Measurements from ENCODE around the gene PLEKHG4. TPM values are rescaled to one million over a fixed set of nuclear protein-coding genes. Genes with fewer than 3 reads are reported as not detected.

Gene PLEKHG4
- polyA plus RNA-seq, 1 experiment: 25.2 TPM

DNA sequence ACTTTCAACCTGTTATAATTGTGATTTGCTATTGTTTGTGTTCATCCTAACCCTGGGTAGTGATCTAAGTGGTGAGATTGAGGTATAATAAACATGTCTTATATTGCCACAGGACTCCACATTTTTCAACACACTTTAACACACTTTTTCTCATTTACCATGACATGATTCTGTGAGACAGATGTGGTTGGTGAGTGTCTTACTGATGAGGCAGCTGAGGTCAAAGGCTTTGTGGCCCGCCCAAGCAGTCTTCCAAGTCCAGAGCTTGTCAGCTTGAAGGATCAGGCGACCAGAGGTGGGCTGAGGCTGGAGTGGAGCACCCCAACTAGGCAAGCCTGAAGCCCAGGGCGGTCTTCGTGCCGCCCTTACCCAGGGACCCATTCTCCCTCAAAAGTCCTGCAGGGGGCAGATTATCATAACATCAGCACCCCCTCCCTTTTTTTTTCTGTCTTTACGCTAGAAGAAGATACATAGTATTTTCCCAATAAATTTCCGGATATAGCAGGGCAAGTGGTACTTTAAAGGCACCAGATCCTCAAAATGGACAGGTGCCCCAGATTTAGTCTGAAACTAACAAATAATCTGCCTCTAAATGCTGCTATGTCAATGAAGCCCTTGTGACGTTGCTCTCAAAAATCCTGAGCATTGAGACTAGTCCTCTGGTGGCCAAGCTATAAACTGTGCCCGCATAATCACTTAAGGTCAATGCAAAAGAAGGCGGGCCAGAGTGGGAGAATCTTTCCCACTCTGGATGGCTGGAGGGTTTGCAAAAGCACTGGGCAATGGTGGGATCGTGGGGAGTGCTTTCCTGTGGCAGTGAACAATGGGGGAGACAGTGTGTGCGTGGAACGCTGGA lies 26.1 kb downstream of the PLEKHG4 start:
- H3K36me3 ChIP-seq (ENCODE audit: control insufficient read depth, insufficient read depth, low read length): no peaks in the 10 kb centered on the region
- no peak for DNase-seq (ENCODE audit: low read depth)
- ChIA-PET POLR2A (no interaction called here), CTCF (no interaction called here)
- H3K27me3 ChIP-seq (ENCODE audit: control insufficient read depth, insufficient read depth, low read length): no peaks in the 10 kb centered on the region
- TF ChIP-seq, protein P1, sequence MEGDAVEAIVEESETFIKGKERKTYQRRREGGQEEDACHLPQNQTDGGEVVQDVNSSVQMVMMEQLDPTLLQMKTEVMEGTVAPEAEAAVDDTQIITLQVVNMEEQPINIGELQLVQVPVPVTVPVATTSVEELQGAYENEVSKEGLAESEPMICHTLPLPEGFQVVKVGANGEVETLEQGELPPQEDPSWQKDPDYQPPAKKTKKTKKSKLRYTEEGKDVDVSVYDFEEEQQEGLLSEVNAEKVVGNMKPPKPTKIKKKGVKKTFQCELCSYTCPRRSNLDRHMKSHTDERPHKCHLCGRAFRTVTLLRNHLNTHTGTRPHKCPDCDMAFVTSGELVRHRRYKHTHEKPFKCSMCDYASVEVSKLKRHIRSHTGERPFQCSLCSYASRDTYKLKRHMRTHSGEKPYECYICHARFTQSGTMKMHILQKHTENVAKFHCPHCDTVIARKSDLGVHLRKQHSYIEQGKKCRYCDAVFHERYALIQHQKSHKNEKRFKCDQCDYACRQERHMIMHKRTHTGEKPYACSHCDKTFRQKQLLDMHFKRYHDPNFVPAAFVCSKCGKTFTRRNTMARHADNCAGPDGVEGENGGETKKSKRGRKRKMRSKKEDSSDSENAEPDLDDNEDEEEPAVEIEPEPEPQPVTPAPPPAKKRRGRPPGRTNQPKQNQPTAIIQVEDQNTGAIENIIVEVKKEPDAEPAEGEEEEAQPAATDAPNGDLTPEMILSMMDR (IDR thresholded peaks at IDR 0.05; ENCODE audit: insufficient read depth, low read depth, low read length): no peak
- H3K4me3 ChIP-seq (ENCODE audit: low read depth, low read length): no peak overlapping the region

DNA sequence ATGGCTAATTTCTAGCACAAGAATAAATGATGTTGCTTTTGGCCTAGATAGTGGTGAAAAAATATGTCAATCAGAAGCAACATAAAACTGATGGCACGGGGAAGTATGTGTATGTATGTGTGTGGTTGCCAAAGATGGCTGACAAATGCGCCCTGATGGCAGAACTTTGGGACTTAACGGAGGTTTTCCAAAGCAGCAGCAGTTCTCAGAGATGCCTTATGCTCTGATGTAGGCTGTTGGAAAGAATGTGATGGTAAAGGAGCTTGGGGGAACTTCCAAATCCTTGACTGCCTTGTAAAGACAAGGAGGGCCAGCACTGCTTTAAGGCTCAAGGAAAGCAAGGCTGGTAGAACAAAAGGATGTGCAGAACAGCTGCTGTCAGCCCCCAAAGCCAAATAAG lies 31.2 kb downstream of the PLEKHG4 start:
- Histone ChIP-seq H3K27me3 (ENCODE audit: control insufficient read depth, insufficient read depth, low read length) (no peaks in the 10 kb centered on the region), H3K36me3 (ENCODE audit: control insufficient read depth, insufficient read depth, low read length) (no peaks in the 10 kb centered on the region), H3K4me3 (ENCODE audit: low read depth, low read length) (no peak overlapping the region)
- POLR2A ChIA-PET: no interaction called here
- CTCF ChIA-PET: no interaction called here
- TF ChIP-seq, protein P1 (IDR thresholded peaks at IDR 0.05; ENCODE audit: insufficient read depth, low read depth, low read length): no peak
- DNase-seq (ENCODE audit: low read depth): no peak

DNA sequence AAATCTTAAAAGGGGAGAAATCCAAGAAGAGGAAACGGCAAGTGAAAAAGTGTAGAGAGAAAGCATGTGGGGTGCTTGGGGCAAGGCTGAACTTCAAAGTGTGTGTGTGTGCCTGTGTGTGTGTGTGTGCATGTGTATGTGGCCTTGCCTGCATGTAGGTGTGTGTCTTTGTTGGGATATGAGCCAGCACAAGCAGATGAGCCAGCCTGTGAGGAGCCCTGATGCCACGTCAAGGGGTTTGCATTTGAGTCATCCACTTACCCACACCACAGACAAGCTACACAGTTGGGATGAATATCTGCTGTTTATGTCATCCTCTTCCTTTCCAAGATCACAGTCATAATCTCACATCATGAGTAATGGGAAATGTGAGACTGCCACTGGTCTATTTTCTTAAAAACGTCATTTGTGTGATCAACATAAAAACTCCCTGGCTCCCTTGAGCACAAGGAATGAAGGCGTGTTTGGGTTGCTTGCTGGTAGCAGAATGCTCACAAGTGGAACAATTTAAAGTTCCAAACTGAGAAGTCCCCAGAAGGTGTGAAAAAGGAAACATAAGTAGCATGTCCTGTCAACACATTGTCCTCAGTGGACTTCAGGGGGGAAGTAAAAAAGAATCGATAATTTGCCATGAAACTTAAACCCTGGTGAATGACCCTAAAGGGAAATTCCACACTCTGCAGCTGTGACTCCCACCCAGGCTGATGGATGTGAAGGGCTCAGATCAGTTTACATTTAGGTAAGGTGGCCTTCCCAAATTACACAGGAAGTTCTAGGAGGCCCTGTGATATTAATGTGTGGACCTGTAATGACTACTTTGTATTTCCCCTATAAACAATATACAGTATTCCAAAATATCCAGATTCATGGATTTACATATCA lies 32.5 kb downstream of the PLEKHG4 start:
- no peaks in the 10 kb centered on the region for H3K27me3 ChIP-seq (ENCODE audit: control insufficient read depth, insufficient read depth, low read length)
- no peaks in the 10 kb centered on the region for H3K36me3 ChIP-seq (ENCODE audit: control insufficient read depth, insufficient read depth, low read length)
- no peak overlapping the region for H3K4me3 ChIP-seq (ENCODE audit: low read depth, low read length)
- ChIA-PET CTCF (interaction anchor here (0.8 to 2.1 kb wide), 5 partner anchors 15 to 51 kb away, joined by 3 to 10 read pairs (median 4); partner anchors contain the start of genes KCTD19 and LRRC36), POLR2A (interaction anchor here (1.0 kb wide), 2 partner anchors 13 to 15 kb away, joined by 3 read pairs; no protein-coding TSS in a partner anchor)
- DNase-seq (ENCODE audit: low read depth): peak; percentile 100
- TF ChIP-seq, protein P1 (IDR thresholded peaks at IDR 0.05; ENCODE audit: insufficient read depth, low read depth, low read length): no peak

GRCh38 chr16:67312719-67313118 lies 33.4 kb downstream of the PLEKHG4 start:
- Histone ChIP-seq H3K36me3 (ENCODE audit: control insufficient read depth, insufficient read depth, low read length) (no peaks in the 10 kb centered on the region), H3K4me3 (ENCODE audit: low read depth, low read length) (no peak overlapping the region), H3K27me3 (ENCODE audit: control insufficient read depth, insufficient read depth, low read length) (no peaks in the 10 kb centered on the region)
- DNase-seq (ENCODE audit: low read depth): no peak
- ChIA-PET CTCF (interaction anchor here (2.1 kb wide), 2 partner anchors 14 to 30 kb away, joined by 5 to 10 read pairs; partner anchors contain the start of genes KCTD19 and LRRC36), POLR2A (no interaction called here)
- TF ChIP-seq, protein P1 (IDR thresholded peaks at IDR 0.05; ENCODE audit: insufficient read depth, low read depth, low read length): no peak

DNA sequence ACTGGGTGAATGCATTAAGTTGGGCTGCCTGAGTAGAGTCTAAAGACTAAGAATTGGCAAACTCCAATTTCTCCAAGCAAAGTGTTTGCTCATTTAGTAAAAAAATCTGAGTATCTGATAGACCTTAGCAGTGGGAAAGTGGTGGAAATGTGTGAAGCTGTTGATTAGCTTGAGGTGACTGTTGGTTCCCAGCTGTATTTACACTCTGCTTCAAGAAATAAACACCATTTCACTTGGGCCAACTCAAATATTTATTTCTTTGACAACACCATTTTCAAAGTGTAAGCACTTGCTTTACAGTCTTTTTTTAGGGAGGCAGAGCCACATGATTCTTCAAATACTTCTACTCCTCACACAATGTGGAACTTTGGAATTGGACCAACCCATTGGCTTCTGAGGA lies 38.5 kb downstream of the PLEKHG4 start:
- POLR2A ChIA-PET: no interaction called here
- DNase-seq (ENCODE audit: low read depth): no peak
- H3K36me3 ChIP-seq (ENCODE audit: control insufficient read depth, insufficient read depth, low read length): no peaks in the 10 kb centered on the region
- H3K27me3 ChIP-seq (ENCODE audit: control insufficient read depth, insufficient read depth, low read length): peaks cover 7% of the 10 kb centered on the region; the same call in 1 of the 2 replicates
- no peak overlapping the region for H3K4me3 ChIP-seq (ENCODE audit: low read depth, low read length)
- TF ChIP-seq, protein P1 (IDR thresholded peaks at IDR 0.05; ENCODE audit: insufficient read depth, low read depth, low read length): no peak
- CTCF ChIA-PET: interaction anchor here (1.0 kb wide), 1 partner anchor 57 kb away, joined by 3 read pairs; no protein-coding TSS in a partner anchor

Measured in BJ (cell line).